ENCODE data around the gene POLA2. TPM values are rescaled to one million over a fixed set of nuclear protein-coding genes. Genes with fewer than 3 reads are reported as not detected.

Gene POLA2
- total and polyA plus RNA-seq, 2 donors (not counting 3 experiments of a cell fraction or from before 2014, with no cell fraction given): 24.0 to 30.0 TPM

GRCh38 chr11:65321828-65322485, 60.2 kb downstream of the POLA2 start:
- Histone ChIP-seq H3K9ac (replicated peaks; ENCODE audit: extremely low read depth, insufficient read depth, low read length) (no peak overlapping the region), H3K9me3 (replicated peaks; ENCODE audit: control insufficient read depth, insufficient read depth, low read length) (no peaks in the 10 kb centered on the region), H3K36me3 (ENCODE audit: control insufficient read depth in 2 of 2, extremely low read depth in 1 of 2, insufficient read depth in 2 of 2, low read length in 2 of 2) (peaks cover 22 to 26% of the 10 kb centered on the region in 2 experiments), H3K79me2 (ENCODE audit: control insufficient read depth, insufficient read depth, low read length) (peaks cover 58% of the 10 kb centered on the region), H3K27ac (ENCODE audit: insufficient read depth, low read depth, low read length) (no peak overlapping the region), H3K4me2 (ENCODE audit: insufficient read depth, low read length) (no peak overlapping the region), H3K4me1 (ENCODE audit: control insufficient read depth, extremely low read depth, insufficient read depth, low read length) (peaks cover 10% of the 10 kb centered on the region), H3K27me3 (ENCODE audit: control insufficient read depth in 2 of 2, insufficient read depth in 2 of 2, low read length in 2 of 2) (no peaks in the 10 kb centered on the region), H4K20me1 (replicated peaks; ENCODE audit: control insufficient read depth, extremely low read depth, insufficient read depth, low read length) (no peaks in the 10 kb centered on the region), H3K4me3 (replicated peaks in 1 of 3; ENCODE audit: insufficient read depth in 1 of 3, low read depth in 1 of 3, low read length in 3 of 3) (no peak overlapping the region), H3K9me1 (replicated peaks; ENCODE audit: control insufficient read depth, extremely low read depth, insufficient read depth, low read length) (no peaks in the 10 kb centered on the region), H2AFZ (ENCODE audit: low read depth, low read length) (no peak overlapping the region)
- dilution Hi-C loops (cut with MboI; ENCODE audit: extremely low pct_ligation_motif_present, low sequenced_read_pairs) (no loop called here), intact Hi-C loops (cut with micrococcal nuclease) (no loop called here)
- ChIA-PET POLR2A (no interaction called here), CTCF (interaction anchor here (3.0 to 9.0 kb wide), 2 partner anchors 10 to 47 kb away, joined by 14 to 345 read pairs; partner anchors contain the start of gene DPF2)
- FAIRE-seq (no peak), DNase-seq (ENCODE audit: low read depth, low spot score) (no peak)
- TF ChIP-seq POLR2AphosphoS5 (IDR thresholded peaks at IDR 0.05; ENCODE audit: insufficient read depth, low read depth, low read length) (no peak), EZH2 (IDR thresholded peaks at IDR 0.05; ENCODE audit: borderline replicate concordance, low read depth, low read length, severe bottlenecking) (no peak), POLR2A (IDR thresholded peaks at IDR 0.05; ENCODE audit: low read depth, low read length) (no peak), MYC (IDR thresholded peaks at IDR 0.05; ENCODE audit: low read depth, low read length) (no peak), FOS (IDR thresholded peaks at IDR 0.05; ENCODE audit: borderline replicate concordance, insufficient read depth, low read length) (no peak), JUN (IDR thresholded peaks at IDR 0.05; ENCODE audit: borderline replicate concordance, insufficient read depth, insufficient read length, low read depth) (no peak), GATA2 (IDR thresholded peaks at IDR 0.05; ENCODE audit: insufficient read depth, insufficient read length, low read depth, low read length) (no peak)
- TF ChIP-seq, protein P1, sequence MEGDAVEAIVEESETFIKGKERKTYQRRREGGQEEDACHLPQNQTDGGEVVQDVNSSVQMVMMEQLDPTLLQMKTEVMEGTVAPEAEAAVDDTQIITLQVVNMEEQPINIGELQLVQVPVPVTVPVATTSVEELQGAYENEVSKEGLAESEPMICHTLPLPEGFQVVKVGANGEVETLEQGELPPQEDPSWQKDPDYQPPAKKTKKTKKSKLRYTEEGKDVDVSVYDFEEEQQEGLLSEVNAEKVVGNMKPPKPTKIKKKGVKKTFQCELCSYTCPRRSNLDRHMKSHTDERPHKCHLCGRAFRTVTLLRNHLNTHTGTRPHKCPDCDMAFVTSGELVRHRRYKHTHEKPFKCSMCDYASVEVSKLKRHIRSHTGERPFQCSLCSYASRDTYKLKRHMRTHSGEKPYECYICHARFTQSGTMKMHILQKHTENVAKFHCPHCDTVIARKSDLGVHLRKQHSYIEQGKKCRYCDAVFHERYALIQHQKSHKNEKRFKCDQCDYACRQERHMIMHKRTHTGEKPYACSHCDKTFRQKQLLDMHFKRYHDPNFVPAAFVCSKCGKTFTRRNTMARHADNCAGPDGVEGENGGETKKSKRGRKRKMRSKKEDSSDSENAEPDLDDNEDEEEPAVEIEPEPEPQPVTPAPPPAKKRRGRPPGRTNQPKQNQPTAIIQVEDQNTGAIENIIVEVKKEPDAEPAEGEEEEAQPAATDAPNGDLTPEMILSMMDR (IDR thresholded peaks at IDR 0.05; ENCODE audit: extremely low read depth in 1 of 2, insufficient read depth in 1 of 2, low read depth in 1 of 2, low read length in 2 of 2): no peak
- TF ChIP-seq, protein P2, sequence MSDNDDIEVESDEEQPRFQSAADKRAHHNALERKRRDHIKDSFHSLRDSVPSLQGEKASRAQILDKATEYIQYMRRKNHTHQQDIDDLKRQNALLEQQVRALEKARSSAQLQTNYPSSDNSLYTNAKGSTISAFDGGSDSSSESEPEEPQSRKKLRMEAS (IDR thresholded peaks at IDR 0.05; ENCODE audit: insufficient read depth, insufficient read length): no peak
- BruUV-seq (replicated peaks): no TSS peak

All from endothelial cell of umbilical vein (primary cell).